Hepatocyte (in vitro differentiated cells): ENCODE results near the gene TPST1.

Experiments
- EZH2 ChIP-seq: fragments of 200-600 bp; sonication (generic); IDR thresholded peaks from 2 replicates; pipeline ENCODE4 v1.6.1; 2016; ENCODE audit warnings: antibody characterized with exemption, mild to moderate bottlenecking, borderline replicate concordance
- EZH2phosphoT487 ChIP-seq: fragments of 200-600 bp; sonication (generic); IDR thresholded peaks from one replicate; pipeline ENCODE4 v1.6.1; 2018; ENCODE audit warnings: antibody characterized with exemption, mild to moderate bottlenecking, low read depth, moderate library complexity; ENCODE audit not compliant: unreplicated experiment, severe bottlenecking
- TF ChIP-seq, protein P1 (sequence below): fragments of 200-600 bp; sonication (generic); IDR thresholded peaks from 2 replicates; pipeline ENCODE4 v1.5.1; 2016; ENCODE audit warnings: antibody characterized with exemption, mild to moderate bottlenecking; ENCODE audit not compliant: poor library complexity

DNA sequence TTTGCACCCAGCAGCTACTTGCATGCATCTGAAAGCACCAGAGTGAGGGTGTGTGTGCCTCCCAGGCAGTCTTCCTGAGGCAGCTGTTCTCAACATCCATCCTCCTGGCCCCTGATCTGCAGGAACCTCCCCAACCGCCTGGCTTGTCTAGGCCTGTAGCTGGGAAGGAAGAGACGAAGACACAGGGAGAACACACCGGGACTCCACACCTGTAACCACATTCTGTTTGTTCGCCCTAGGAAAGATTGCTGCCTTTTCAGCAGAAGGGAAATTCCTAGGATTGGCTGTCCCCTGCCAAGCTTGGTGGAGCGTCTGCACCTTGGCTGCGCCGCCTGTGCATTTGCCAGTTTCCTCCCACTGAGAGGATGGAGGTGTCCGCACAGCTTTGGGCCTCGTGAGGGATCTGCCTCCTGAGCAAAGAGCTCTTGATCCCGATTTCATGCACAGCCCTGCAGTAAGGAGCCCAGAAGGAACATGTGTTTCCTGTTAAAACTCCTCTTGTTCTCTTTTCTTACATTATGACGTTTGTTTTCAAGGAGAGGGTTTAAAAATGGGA is 154.6 kb downstream of the TPST1 start:
- TF ChIP-seq, protein P1, sequence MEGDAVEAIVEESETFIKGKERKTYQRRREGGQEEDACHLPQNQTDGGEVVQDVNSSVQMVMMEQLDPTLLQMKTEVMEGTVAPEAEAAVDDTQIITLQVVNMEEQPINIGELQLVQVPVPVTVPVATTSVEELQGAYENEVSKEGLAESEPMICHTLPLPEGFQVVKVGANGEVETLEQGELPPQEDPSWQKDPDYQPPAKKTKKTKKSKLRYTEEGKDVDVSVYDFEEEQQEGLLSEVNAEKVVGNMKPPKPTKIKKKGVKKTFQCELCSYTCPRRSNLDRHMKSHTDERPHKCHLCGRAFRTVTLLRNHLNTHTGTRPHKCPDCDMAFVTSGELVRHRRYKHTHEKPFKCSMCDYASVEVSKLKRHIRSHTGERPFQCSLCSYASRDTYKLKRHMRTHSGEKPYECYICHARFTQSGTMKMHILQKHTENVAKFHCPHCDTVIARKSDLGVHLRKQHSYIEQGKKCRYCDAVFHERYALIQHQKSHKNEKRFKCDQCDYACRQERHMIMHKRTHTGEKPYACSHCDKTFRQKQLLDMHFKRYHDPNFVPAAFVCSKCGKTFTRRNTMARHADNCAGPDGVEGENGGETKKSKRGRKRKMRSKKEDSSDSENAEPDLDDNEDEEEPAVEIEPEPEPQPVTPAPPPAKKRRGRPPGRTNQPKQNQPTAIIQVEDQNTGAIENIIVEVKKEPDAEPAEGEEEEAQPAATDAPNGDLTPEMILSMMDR = no peak
- TF ChIP-seq EZH2 (no peak), EZH2phosphoT487 (no peak)
